ENCODE measurements around the gene NT5C3A. TPM values are rescaled to one million over a fixed set of nuclear protein-coding genes. Genes with fewer than 3 reads are reported as not detected.
"Not testable (repeated sequence)": the region's sequence is repeated elsewhere in the genome, so short reads cannot be mapped to it uniquely, and the experiment has no call there.

NT5C3A gene
- 27.8 and 34.2 TPM in 2 replicates for total RNA-seq (2014; rRNA removed; shearing (Covaris generic); ENCODE audit: low replicate concordance)

GRCh38 chr7:33062023-33062781, at the start of gene NT5C3A:
Gene NT5C3A (minus strand): TSS chr7:33062776. CDS start chr7:33062705, 71 bp downstream.
- Histone ChIP-seq H3K4me3 (peak within 1 kb of the TSS; percentile 69), H3K9me3 (peaks cover 3% of the 10 kb centered on the region), H3K27me3 (no peaks in the 10 kb centered on the region), H3K36me3 (peaks cover 22% of the 10 kb centered on the region)
- peak; percentile 31 for DNase-seq

GRCh38 chr7:33111614-33112013, 49.0 kb upstream of the NT5C3A start:
- no peak for DNase-seq
- no peaks in the 10 kb centered on the region for H3K36me3 ChIP-seq
- H3K4me3 ChIP-seq = no peak overlapping the region
- H3K27me3 ChIP-seq = no peaks in the 10 kb centered on the region
- no peaks in the 10 kb centered on the region for H3K9me3 ChIP-seq

- H3K27me3 ChIP-seq = no peaks in the 10 kb centered on the region
- no peaks in the 10 kb centered on the region for H3K36me3 ChIP-seq
- H3K9me3 ChIP-seq = no peaks in the 10 kb centered on the region
- H3K4me3 ChIP-seq = peak overlapping the region; percentile 71
- peak; percentile 50 for DNase-seq
Measured at GRCh38 chr7:33109758-33110238, 47.2 kb upstream of the NT5C3A start.

- H3K9me3 ChIP-seq = no peaks in the 10 kb centered on the region
- DNase-seq = peak; percentile 72
Measured at GRCh38 chr7:33109005-33109757, 46.6 kb upstream of the NT5C3A start, which contains the start of gene RP9. Gene RP9 (minus strand): TSS chr7:33109404. CDS start chr7:33109372, 32 bp downstream.

GRCh38 chr7:33108554-33109004, 46.0 kb upstream of the NT5C3A start:
- Histone ChIP-seq H3K36me3 (no peaks in the 10 kb centered on the region), H3K27me3 (no peaks in the 10 kb centered on the region), H3K9me3 (no peaks in the 10 kb centered on the region), H3K4me3 (peak overlapping the region; percentile 71)
- peak; percentile 11 for DNase-seq

More at GRCh38 chr7:33109005-33109757, 46.6 kb upstream of the NT5C3A start, which contains the start of gene RP9:
- Histone ChIP-seq H3K4me3 (peak within 1 kb of the TSS; percentile 71), H3K36me3 (no peaks in the 10 kb centered on the region), H3K27me3 (no peaks in the 10 kb centered on the region)

GRCh38 chr7:33107136-33108066, 44.8 kb upstream of the NT5C3A start:
- no peaks in the 10 kb centered on the region for H3K9me3 ChIP-seq
- peak; percentile 18 for DNase-seq
- H3K27me3 ChIP-seq = no peaks in the 10 kb centered on the region

GRCh38 chr7:33101906-33102305, 39.3 kb upstream of the NT5C3A start:
- no peaks in the 10 kb centered on the region for H3K9me3 ChIP-seq
- H3K4me3 ChIP-seq = no peak overlapping the region
- no peaks in the 10 kb centered on the region for H3K27me3 ChIP-seq
- DNase-seq = no peak
- peaks cover 25% of the 10 kb centered on the region for H3K36me3 ChIP-seq

More at GRCh38 chr7:33107136-33108066, 44.8 kb upstream of the NT5C3A start:
- H3K36me3 ChIP-seq = peaks cover 8% of the 10 kb centered on the region
- peak overlapping the region; percentile 71 for H3K4me3 ChIP-seq

GRCh38 chr7:33100770-33101169, 38.2 kb upstream of the NT5C3A start:
- peaks cover 33% of the 10 kb centered on the region for H3K36me3 ChIP-seq
- H3K4me3 ChIP-seq = no peak overlapping the region
- no peaks in the 10 kb centered on the region for H3K9me3 ChIP-seq
- H3K27me3 ChIP-seq = no peaks in the 10 kb centered on the region
- DNase-seq = no peak

- H3K9me3 ChIP-seq = no peaks in the 10 kb centered on the region
- DNase-seq = no peak
- no peaks in the 10 kb centered on the region for H3K27me3 ChIP-seq
- H3K4me3 ChIP-seq = no peak overlapping the region
- peaks cover 38% of the 10 kb centered on the region for H3K36me3 ChIP-seq
Measured at GRCh38 chr7:33099154-33099940, 36.8 kb upstream of the NT5C3A start.

- H3K4me3 ChIP-seq, DNase-seq, H3K9me3 ChIP-seq, H3K27me3 ChIP-seq: not testable (repeated sequence)
- H3K36me3 ChIP-seq = peaks cover 29% of the 10 kb centered on the region
Measured at GRCh38 chr7:33094745-33095275, 32.2 kb upstream of the NT5C3A start.

- no peaks in the 10 kb centered on the region for H3K27me3 ChIP-seq
- DNase-seq = no peak
- no peak overlapping the region for H3K4me3 ChIP-seq
- peaks cover 21% of the 10 kb centered on the region for H3K36me3 ChIP-seq
- no peaks in the 10 kb centered on the region for H3K9me3 ChIP-seq
Measured at GRCh38 chr7:33093266-33093665, 30.7 kb upstream of the NT5C3A start.

- Histone ChIP-seq H3K27me3 (no peaks in the 10 kb centered on the region), H3K9me3 (no peaks in the 10 kb centered on the region), H3K36me3 (peaks cover 15% of the 10 kb centered on the region), H3K4me3 (no peak overlapping the region)
- no peak for DNase-seq
Measured at GRCh38 chr7:33091641-33092191, 29.1 kb upstream of the NT5C3A start.

- Histone ChIP-seq H3K27me3 (no peaks in the 10 kb centered on the region), H3K36me3 (peaks cover 10% of the 10 kb centered on the region), H3K9me3 (no peaks in the 10 kb centered on the region), H3K4me3 (no peak overlapping the region)
- DNase-seq = no peak
Measured at GRCh38 chr7:33091111-33091531, 28.5 kb upstream of the NT5C3A start.

GRCh38 chr7:33089142-33089541, 26.6 kb upstream of the NT5C3A start:
- Histone ChIP-seq H3K27me3 (no peaks in the 10 kb centered on the region), H3K9me3 (no peaks in the 10 kb centered on the region), H3K4me3 (no peak overlapping the region), H3K36me3 (peaks cover under 1% of the 10 kb centered on the region)
- DNase-seq = no peak

GRCh38 chr7:33087858-33088257, 25.3 kb upstream of the NT5C3A start:
- Histone ChIP-seq H3K36me3 (no peaks in the 10 kb centered on the region), H3K4me3 (no peak overlapping the region), H3K27me3 (no peaks in the 10 kb centered on the region), H3K9me3 (no peaks in the 10 kb centered on the region)
- DNase-seq = no peak

Data from MG63 (cell line).